ENCODE data around the gene MANSC4. TPM values are rescaled to one million over a fixed set of nuclear protein-coding genes. Genes with fewer than 3 reads are reported as not detected.

MANSC4 gene
- total RNA-seq = not detected

GRCh38 chr12:27779920-27780611, at the start of gene MANSC4, which contains the start of gene KLHL42:
MANSC4 (minus strand) TSS chr12:27780236; CDS start chr12:27771276, 8,960 bp downstream.
KLHL42 (plus strand) TSS chr12:27780233; CDS start chr12:27780331, 98 bp downstream.
- intact Hi-C loops (cut with DNase I) = no loop called here
- Histone ChIP-seq H3K36me3 (no peaks in the 10 kb centered on the region), H3K4me1 (replicated peaks) (peaks cover 6% of the 10 kb centered on the region), H3K9me3 (no peaks in the 10 kb centered on the region), H3K27me3 (replicated peaks; ENCODE audit: insufficient read depth) (no peaks in the 10 kb centered on the region), H3K27ac (peak within 1 kb of the TSS; percentile 87 to 88), H3K4me3 (peak within 1 kb of the TSS; percentile 68 to 70)
- DNase-seq (ENCODE audit: low spot score) = peak; percentile 48
- TF ChIP-seq POLR2AphosphoS5 (IDR thresholded peaks at IDR 0.05) = no peak
- TF ChIP-seq CTCF (IDR thresholded peaks at IDR 0.05) = peak in 2 of 4 experiments; percentile 5 to 13
- under 1% methylated on average over 75 of the region's 92 CpGs for WGBS

- Histone ChIP-seq H3K27me3 (replicated peaks; ENCODE audit: insufficient read depth) (no peaks in the 10 kb centered on the region), H3K36me3 (no peaks in the 10 kb centered on the region), H3K4me1 (replicated peaks) (no peaks in the 10 kb centered on the region), H3K9me3 (no peaks in the 10 kb centered on the region), H3K27ac (no peak overlapping the region), H3K4me3 (no peak overlapping the region)
- no peak for DNase-seq (ENCODE audit: low spot score)
- 93% methylated on average over 3 of the region's 3 CpGs for WGBS
- intact Hi-C loops (cut with DNase I) = no loop called here
- no peak for TF ChIP-seq POLR2AphosphoS5 (IDR thresholded peaks at IDR 0.05)
- no peak for TF ChIP-seq POLR2A (IDR thresholded peaks at IDR 0.05)
- TF ChIP-seq CTCF (IDR thresholded peaks at IDR 0.05) = no peak
These were observed 48.2 kb upstream of the MANSC4 start for GRCh38 chr12:27828196-27828595.

- H3K4me3 ChIP-seq = no peak overlapping the region
- 84% methylated on average over 1 of the region's 1 CpG for WGBS
- no peaks in the 10 kb centered on the region for H3K36me3 ChIP-seq
- no peak overlapping the region for H3K27ac ChIP-seq
- H3K27me3 ChIP-seq (replicated peaks; ENCODE audit: insufficient read depth) = no peaks in the 10 kb centered on the region
- intact Hi-C loops (cut with DNase I) = no loop called here
- TF ChIP-seq CTCF (IDR thresholded peaks at IDR 0.05) = no peak
- TF ChIP-seq POLR2AphosphoS5 (IDR thresholded peaks at IDR 0.05) = no peak
- no peak for TF ChIP-seq POLR2A (IDR thresholded peaks at IDR 0.05)
- H3K9me3 ChIP-seq = no peaks in the 10 kb centered on the region
- no peak for DNase-seq (ENCODE audit: low spot score)
- no peaks in the 10 kb centered on the region for H3K4me1 ChIP-seq (replicated peaks)
These were observed 46.0 kb upstream of the MANSC4 start for GRCh38 chr12:27826076-27826475.

- no peak for DNase-seq (ENCODE audit: low spot score)
- Histone ChIP-seq H3K27me3 (replicated peaks; ENCODE audit: insufficient read depth) (no peaks in the 10 kb centered on the region), H3K27ac (no peak overlapping the region), H3K4me1 (replicated peaks) (no peaks in the 10 kb centered on the region), H3K4me3 (no peak overlapping the region), H3K36me3 (no peaks in the 10 kb centered on the region), H3K9me3 (no peaks in the 10 kb centered on the region)
- 77% methylated on average over 12 of the region's 12 CpGs for WGBS
- intact Hi-C loops (cut with DNase I) = loop anchor here (5.0 kb wide), 1 partner anchor 92 kb away; no protein-coding TSS in a partner anchor
- TF ChIP-seq POLR2AphosphoS5 (IDR thresholded peaks at IDR 0.05) (no peak), POLR2A (IDR thresholded peaks at IDR 0.05) (no peak), CTCF (IDR thresholded peaks at IDR 0.05) (no peak)
These were observed 44.2 kb upstream of the MANSC4 start for GRCh38 chr12:27824126-27824842.
